Osteoblast (primary cell): Measurements from ENCODE around the gene SCIMP. TPM values are rescaled to one million over a fixed set of nuclear protein-coding genes. Genes with fewer than 3 reads are reported as not detected.

Experiments used
- DNase-seq: peaks from one replicate; pipeline ENCODE4 v3.0.0; 2011; ENCODE audit warnings: low spot score, mixed read lengths; ENCODE audit not compliant: insufficient read length; ENCODE audit errors: missing footprints
- H2AFZ ChIP-seq: 2 replicates; pipeline ENCODE4 v1.6.0; 2011; ENCODE audit warnings: mild to moderate bottlenecking, low read length
- H3K27ac ChIP-seq: 2 replicates; pipeline ENCODE4 v1.5.1; 2011; ENCODE audit warnings: mild to moderate bottlenecking, low read depth, low read length, moderate library complexity
- H3K27me3 ChIP-seq: 2 replicates; pipeline ENCODE4 v1.6.0; 2012; ENCODE audit warnings: mild to moderate bottlenecking, control low read depth, inconsistent platforms, low read length, moderate library complexity; ENCODE audit not compliant: insufficient read depth
- H3K36me3 ChIP-seq: 2 replicates; pipeline ENCODE4 v1.5.1; 2011; ENCODE audit warnings: mild to moderate bottlenecking, low read length, control low read depth, moderate library complexity; ENCODE audit not compliant: insufficient read depth
- H3K4me1 ChIP-seq: 2 replicates; pipeline ENCODE4 v1.5.1; 2011; ENCODE audit warnings: mild to moderate bottlenecking, low read length, control low read depth, moderate library complexity; ENCODE audit not compliant: insufficient read depth
- H3K4me2 ChIP-seq: 2 replicates; pipeline ENCODE4 v1.6.0; 2011; ENCODE audit warnings: mild to moderate bottlenecking, low read length; ENCODE audit not compliant: insufficient read depth
- H3K4me3 ChIP-seq: fragments of 200-600 bp; sonication (generic); 3 replicates; pipeline ENCODE4 v1.5.1; 2012; ENCODE audit warnings: mild to moderate bottlenecking, low read length, inconsistent platforms; ENCODE audit not compliant: insufficient read depth
- H3K79me2 ChIP-seq: 2 replicates; pipeline ENCODE4 v1.6.0; 2012; ENCODE audit warnings: mild to moderate bottlenecking, low read length, control low read depth, inconsistent platforms; ENCODE audit not compliant: insufficient read depth
- H3K9me3 ChIP-seq: 2 replicates; pipeline ENCODE4 v1.5.1; 2011; ENCODE audit warnings: low read depth, low read length, control low read depth
- H4K20me1 ChIP-seq: 2 replicates; pipeline ENCODE4 v1.6.0; 2012; ENCODE audit warnings: mild to moderate bottlenecking, low read length, control low read depth; ENCODE audit not compliant: insufficient read depth
- total RNA-seq: library from RNA; depleted of rRNA; stranded (reverse); fragments of >200 nt; gene quantifications from 2 replicates; pipeline ENCODE4 v1.2.3, GENCODE V29; 2012
- TF ChIP-seq, protein P1 (sequence below): IDR thresholded peaks from 2 replicates; pipeline ENCODE4 v1.5.1; 2011; ENCODE audit warnings: mild to moderate bottlenecking, low read depth, low read length, moderate library complexity; ENCODE audit errors: extremely low read depth

Gene SCIMP
- total RNA-seq, 1 donor: not detected

- no peaks in the 10 kb centered on the region for H3K9me3 ChIP-seq
Observed at GRCh38 chr17:5198472-5198871, 36.2 kb downstream of the SCIMP start.

DNA sequence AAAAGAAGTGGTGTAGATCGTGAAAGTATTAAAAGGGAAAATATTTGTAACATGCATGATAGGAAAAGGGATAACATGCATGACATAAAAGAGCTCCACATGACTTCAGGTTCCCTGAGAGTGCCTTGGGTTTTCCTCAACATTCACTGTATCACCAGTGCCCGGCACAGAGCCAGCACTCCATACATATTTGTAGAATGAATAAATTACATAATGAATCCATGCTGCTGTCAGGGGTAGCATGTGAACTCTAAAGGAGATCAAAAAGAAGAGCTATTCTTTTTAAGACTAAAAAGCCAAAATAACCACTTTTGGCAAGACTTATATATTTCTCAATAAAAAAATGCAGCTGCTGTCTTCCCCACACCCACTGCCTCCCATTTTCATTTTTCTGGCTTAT lies 40.3 kb downstream of the SCIMP start:
- Histone ChIP-seq H3K36me3 (peaks cover 6% of the 10 kb centered on the region), H3K4me3 (no peak overlapping the region), H3K4me2 (no peak overlapping the region), H3K79me2 (peaks cover 27% of the 10 kb centered on the region), H3K9me3 (no peaks in the 10 kb centered on the region), H4K20me1 (peaks cover 5% of the 10 kb centered on the region), H2AFZ (no peak overlapping the region), H3K27me3 (no peaks in the 10 kb centered on the region), H3K27ac (no peak overlapping the region), H3K4me1 (peaks cover 9% of the 10 kb centered on the region)
- TF ChIP-seq, protein P1, sequence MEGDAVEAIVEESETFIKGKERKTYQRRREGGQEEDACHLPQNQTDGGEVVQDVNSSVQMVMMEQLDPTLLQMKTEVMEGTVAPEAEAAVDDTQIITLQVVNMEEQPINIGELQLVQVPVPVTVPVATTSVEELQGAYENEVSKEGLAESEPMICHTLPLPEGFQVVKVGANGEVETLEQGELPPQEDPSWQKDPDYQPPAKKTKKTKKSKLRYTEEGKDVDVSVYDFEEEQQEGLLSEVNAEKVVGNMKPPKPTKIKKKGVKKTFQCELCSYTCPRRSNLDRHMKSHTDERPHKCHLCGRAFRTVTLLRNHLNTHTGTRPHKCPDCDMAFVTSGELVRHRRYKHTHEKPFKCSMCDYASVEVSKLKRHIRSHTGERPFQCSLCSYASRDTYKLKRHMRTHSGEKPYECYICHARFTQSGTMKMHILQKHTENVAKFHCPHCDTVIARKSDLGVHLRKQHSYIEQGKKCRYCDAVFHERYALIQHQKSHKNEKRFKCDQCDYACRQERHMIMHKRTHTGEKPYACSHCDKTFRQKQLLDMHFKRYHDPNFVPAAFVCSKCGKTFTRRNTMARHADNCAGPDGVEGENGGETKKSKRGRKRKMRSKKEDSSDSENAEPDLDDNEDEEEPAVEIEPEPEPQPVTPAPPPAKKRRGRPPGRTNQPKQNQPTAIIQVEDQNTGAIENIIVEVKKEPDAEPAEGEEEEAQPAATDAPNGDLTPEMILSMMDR: no peak
- DNase-seq: no peak

More at GRCh38 chr17:5198472-5198871, 36.2 kb downstream of the SCIMP start:
- peaks cover 4% of the 10 kb centered on the region for H3K79me2 ChIP-seq
- TF ChIP-seq, protein P1: no peak
- peaks cover 8% of the 10 kb centered on the region for H4K20me1 ChIP-seq
- H3K4me1 ChIP-seq: peaks cover 7% of the 10 kb centered on the region
- H3K27ac ChIP-seq: no peak overlapping the region
- H2AFZ ChIP-seq: no peak overlapping the region
- no peaks in the 10 kb centered on the region for H3K27me3 ChIP-seq
- no peak overlapping the region for H3K4me2 ChIP-seq
- H3K4me3 ChIP-seq: no peak overlapping the region
- DNase-seq: no peak
- no peaks in the 10 kb centered on the region for H3K36me3 ChIP-seq

GRCh38 chr17:5191541-5192417 lies 42.9 kb downstream of the SCIMP start, which contains the start of gene ZNF594:
Gene ZNF594 (minus strand): TSS chr17:5191868. CDS start chr17:5184256, 7,612 bp downstream.
- Histone ChIP-seq H3K4me2 (peak within 1 kb of the TSS; percentile 91), H3K9me3 (peaks cover 4% of the 10 kb centered on the region), H3K36me3 (peaks cover 14% of the 10 kb centered on the region), H3K4me3 (peak within 1 kb of the TSS; percentile 94), H3K27ac (peak within 1 kb of the TSS; percentile 75), H4K20me1 (no peaks in the 10 kb centered on the region), H3K79me2 (peaks cover 29% of the 10 kb centered on the region), H3K4me1 (peaks cover 9% of the 10 kb centered on the region), H2AFZ (peak within 1 kb of the TSS; percentile 95), H3K27me3 (no peaks in the 10 kb centered on the region)
- TF ChIP-seq, protein P1: peak; percentile 70
- peak; percentile 99 for DNase-seq

- TF ChIP-seq, protein P1: no peak
- no peaks in the 10 kb centered on the region for H4K20me1 ChIP-seq
- peaks cover 2% of the 10 kb centered on the region for H3K79me2 ChIP-seq
- H3K27me3 ChIP-seq: no peaks in the 10 kb centered on the region
- no peak for DNase-seq
- peaks cover 58% of the 10 kb centered on the region for H3K9me3 ChIP-seq
- H2AFZ ChIP-seq: no peak overlapping the region
- no peak overlapping the region for H3K4me2 ChIP-seq
- no peak overlapping the region for H3K4me3 ChIP-seq
- no peaks in the 10 kb centered on the region for H3K4me1 ChIP-seq
- H3K36me3 ChIP-seq: peaks cover 24% of the 10 kb centered on the region
- no peak overlapping the region for H3K27ac ChIP-seq
Observed at GRCh38 chr17:5184288-5184687, 50.4 kb downstream of the SCIMP start.
